OCI-LY1 (cell line): ENCODE measurements around the gene KIAA2012.
A peak's percentile ranks its signal among the peaks of the same experiment; 100 is the strongest.

Experiments used
- H2AFZ ChIP-seq: fragments of 200-600 bp; sonication (generic), shearing (Covaris generic); 2 replicates; pipeline ENCODE4 v1.6.0; 2014; ENCODE audit warnings: antibody characterized with exemption, mild to moderate bottlenecking, low read length
- H3F3A ChIP-seq: fragments of 200-600 bp; sonication (generic), shearing (Covaris generic); 2 replicates; pipeline ENCODE4 v1.6.0; 2014; ENCODE audit warnings: mild to moderate bottlenecking, antibody characterized with exemption, low read length, moderate library complexity; ENCODE audit not compliant: insufficient read depth
- H3K27ac ChIP-seq: fragments of 200-600 bp; sonication (generic); 2 replicates; pipeline ENCODE4 v1.5.1; 2014; ENCODE audit warnings: low read length, mixed run types, mild to moderate bottlenecking, low read depth; ENCODE audit not compliant: poor library complexity, severe bottlenecking
- H3K27me3 ChIP-seq: fragments of 200-600 bp; sonication (generic); 2 replicates; pipeline ENCODE4 v1.6.0; 2014; ENCODE audit warnings: antibody characterized with exemption, mild to moderate bottlenecking, low read length, moderate library complexity; ENCODE audit not compliant: insufficient read depth
- H3K36me3 ChIP-seq: fragments of 200-600 bp; sonication (generic); 2 replicates; pipeline ENCODE4 v1.6.1; 2014; ENCODE audit warnings: mild to moderate bottlenecking, antibody characterized with exemption, low read length, moderate library complexity, mixed read lengths; ENCODE audit not compliant: insufficient read depth
- H3K4me1 ChIP-seq: fragments of 200-600 bp; sonication (generic); 2 replicates; pipeline ENCODE4 v1.5.1; 2014; ENCODE audit warnings: mild to moderate bottlenecking, low read length, moderate library complexity; ENCODE audit not compliant: insufficient read depth, severe bottlenecking
- H3K4me2 ChIP-seq: fragments of 200-600 bp; sonication (generic), shearing (Covaris generic); 2 replicates; pipeline ENCODE4 v1.6.1; 2014; ENCODE audit warnings: low read length
- H3K4me3 ChIP-seq: fragments of 200-600 bp; sonication (generic); 2 replicates; pipeline ENCODE4 v1.5.1; 2014; ENCODE audit warnings: low read length, low read depth, mild to moderate bottlenecking, mixed read lengths; ENCODE audit not compliant: poor library complexity, severe bottlenecking
- H3K79me2 ChIP-seq: fragments of 200-600 bp; shearing (Covaris generic); 2 replicates; pipeline ENCODE4 v1.6.1; 2016; ENCODE audit warnings: mixed run types, low read length, mixed read lengths; ENCODE audit not compliant: insufficient read depth
- H3K9ac ChIP-seq: fragments of 200-600 bp; sonication (generic), shearing (Covaris generic); 2 replicates; pipeline ENCODE4 v1.6.1; 2014; ENCODE audit warnings: mild to moderate bottlenecking, low read length, mixed read lengths
- H3K9me2 ChIP-seq: fragments of 200-600 bp; sonication (generic), shearing (Covaris generic); 2 replicates; pipeline ENCODE4 v1.6.1; 2014; ENCODE audit warnings: low read depth, mild to moderate bottlenecking, low read length, mixed read lengths
- H3K9me3 ChIP-seq: fragments of 200-600 bp; shearing (Covaris generic); 2 replicates; pipeline ENCODE4 v1.6.1; 2014; ENCODE audit warnings: low read length, mixed read lengths
- H4K20me1 ChIP-seq: fragments of 200-600 bp; sonication (generic), shearing (Covaris generic); 2 replicates; pipeline ENCODE4 v1.6.0; 2016; ENCODE audit warnings: mild to moderate bottlenecking, low read length; ENCODE audit not compliant: insufficient read depth
- CTCF ChIP-seq: fragments of 200-600 bp; sonication (generic), shearing (Covaris generic); IDR thresholded peaks from 2 replicates; pipeline ENCODE4 v1.5.1; 2017; ENCODE audit warnings: mild to moderate bottlenecking, antibody characterized with exemption, low read length, moderate library complexity, mixed read lengths
- EZH2 ChIP-seq: fragments of 200-600 bp; sonication (generic), shearing (Covaris generic); IDR thresholded peaks from 2 replicates; pipeline ENCODE4 v1.8.0; 2017; ENCODE audit warnings: borderline replicate concordance, mixed run types, mild to moderate bottlenecking, antibody characterized with exemption, low read length, moderate library complexity, mixed read lengths

Gene KIAA2012

DNA sequence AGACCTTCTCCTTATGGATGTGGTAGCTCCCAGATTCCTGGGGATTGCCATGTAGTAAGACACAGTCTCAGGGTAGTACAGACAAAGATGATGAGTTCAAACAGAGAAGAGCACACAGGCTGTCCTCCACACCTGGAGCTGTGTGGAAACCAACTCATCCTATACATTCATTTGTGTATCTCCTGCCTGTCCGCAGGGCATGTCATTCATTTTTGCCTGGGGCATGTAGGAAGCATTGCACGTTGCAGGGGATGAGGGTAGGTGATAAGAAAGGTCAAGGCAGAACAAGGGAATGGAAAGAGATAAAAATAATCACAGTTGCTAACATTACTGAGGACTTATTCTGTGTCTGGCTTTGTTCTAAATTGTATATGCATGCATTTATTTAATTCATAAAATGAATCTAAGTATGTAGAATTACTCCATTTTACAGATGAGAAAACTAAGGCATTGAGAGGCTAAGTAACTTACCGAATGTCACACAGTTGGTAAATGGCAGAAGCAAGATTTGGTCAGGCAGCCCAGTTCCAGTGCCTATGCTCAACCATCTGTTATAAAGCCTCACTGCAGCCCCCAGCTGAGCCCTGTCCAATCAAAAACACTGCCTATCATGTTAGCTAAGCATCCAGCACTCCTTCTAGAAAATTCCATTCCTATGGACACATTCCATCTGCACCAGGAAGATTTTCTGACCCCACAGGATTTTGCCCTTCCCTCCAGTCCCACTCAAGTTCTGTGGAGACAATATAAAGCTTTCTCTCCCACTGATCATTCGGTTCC is 84.3 kb downstream of the KIAA2012 start:
- no peak overlapping the region for H3K27ac ChIP-seq
- no peaks in the 10 kb centered on the region for H3K36me3 ChIP-seq
- no peaks in the 10 kb centered on the region for H3K9me3 ChIP-seq
- no peak overlapping the region for H2AFZ ChIP-seq
- no peak overlapping the region for H3K9ac ChIP-seq
- H3K4me1 ChIP-seq = no peaks in the 10 kb centered on the region
- no peaks in the 10 kb centered on the region for H3K79me2 ChIP-seq
- TF ChIP-seq EZH2 = no peak
- TF ChIP-seq CTCF = no peak
- no peaks in the 10 kb centered on the region for H3F3A ChIP-seq
- H3K4me3 ChIP-seq = no peak overlapping the region
- no peak overlapping the region for H3K4me2 ChIP-seq
- no peaks in the 10 kb centered on the region for H3K9me2 ChIP-seq
- H4K20me1 ChIP-seq = no peaks in the 10 kb centered on the region
- H3K27me3 ChIP-seq = 0 out of 2 replicates have a peak, but pooled peaks cover 3% of the 10 kb centered on the region

- no peaks in the 10 kb centered on the region for H4K20me1 ChIP-seq
- no peaks in the 10 kb centered on the region for H3K9me3 ChIP-seq
- no peaks in the 10 kb centered on the region for H3F3A ChIP-seq
- H3K4me3 ChIP-seq = no peak overlapping the region
- H3K27me3 ChIP-seq = 0 out of 2 replicates have a peak, but pooled peaks cover 3% of the 10 kb centered on the region
- no peaks in the 10 kb centered on the region for H3K36me3 ChIP-seq
- H3K27ac ChIP-seq = no peak overlapping the region
- TF ChIP-seq CTCF (peak; percentile 18; the same call in 1 of the 2 replicates), EZH2 (no peak)
- H3K79me2 ChIP-seq = no peaks in the 10 kb centered on the region
- no peaks in the 10 kb centered on the region for H3K9me2 ChIP-seq
- no peak overlapping the region for H3K9ac ChIP-seq
- H2AFZ ChIP-seq = no peak overlapping the region
- H3K4me1 ChIP-seq = no peaks in the 10 kb centered on the region
- H3K4me2 ChIP-seq = no peak overlapping the region
Observed at GRCh38 chr2:202158796-202159195, 85.7 kb downstream of the KIAA2012 start.

DNA sequence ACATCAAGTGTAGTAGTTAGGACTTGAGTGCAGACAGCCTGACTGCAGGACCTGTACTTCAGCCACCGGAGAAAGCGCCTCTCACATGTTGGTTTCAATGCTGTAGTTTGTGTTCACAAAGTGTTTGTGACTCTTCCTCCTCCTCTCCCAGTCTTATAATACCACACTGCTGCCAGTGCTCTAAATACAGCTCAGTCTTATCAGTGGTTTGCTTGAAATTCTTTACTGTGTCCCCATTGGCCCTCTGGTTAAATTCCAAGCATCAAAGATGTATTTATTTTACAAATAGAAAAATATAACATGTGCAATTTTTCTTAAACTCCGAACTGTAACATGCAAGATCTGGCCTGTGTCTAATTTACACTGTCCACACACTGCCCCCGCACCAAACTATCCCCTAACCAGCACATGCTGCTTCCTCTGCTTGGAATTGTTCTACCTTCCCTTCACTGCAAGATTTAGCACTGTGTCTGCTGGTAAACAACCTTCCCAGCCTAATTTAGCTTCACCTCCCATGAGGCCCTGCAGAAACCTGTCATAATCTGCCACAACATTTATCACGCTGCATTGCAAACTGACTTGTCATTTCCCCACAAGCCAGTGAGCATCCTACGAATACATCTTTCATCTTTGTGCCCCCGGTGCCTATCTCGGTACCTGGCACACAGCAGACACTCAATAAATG is 88.2 kb downstream of the KIAA2012 start:
- H3K9me3 ChIP-seq = no peaks in the 10 kb centered on the region
- no peaks in the 10 kb centered on the region for H3K36me3 ChIP-seq
- H3K4me1 ChIP-seq = no peaks in the 10 kb centered on the region
- H3K4me2 ChIP-seq = no peak overlapping the region
- 0 out of 2 replicates have a peak, but pooled peaks cover under 1% of the 10 kb centered on the region for H3K27me3 ChIP-seq
- H3K79me2 ChIP-seq = no peaks in the 10 kb centered on the region
- no peaks in the 10 kb centered on the region for H4K20me1 ChIP-seq
- H3F3A ChIP-seq = no peaks in the 10 kb centered on the region
- no peak overlapping the region for H3K27ac ChIP-seq
- TF ChIP-seq EZH2 = no peak
- no peak for TF ChIP-seq CTCF
- no peak overlapping the region for H2AFZ ChIP-seq
- H3K9me2 ChIP-seq = no peaks in the 10 kb centered on the region
- H3K9ac ChIP-seq = no peak overlapping the region
- no peak overlapping the region for H3K4me3 ChIP-seq
